GM20000 (cell line): Measurements from ENCODE around the gene MT1A.
A peak's percentile ranks its signal among the peaks of the same experiment; 100 is the strongest.

Experiments
- DNase-seq: peaks from one replicate; pipeline ENCODE4 v3.0.0; 2012; ENCODE audit warnings: low spot score
- TF ChIP-seq, protein P1 (sequence below): IDR thresholded peaks from 2 replicates; pipeline ENCODE4 v1.5.1; 2012; ENCODE audit warnings: mild to moderate bottlenecking, control low read depth; ENCODE audit errors: extremely low read depth, missing control alignments

MT1A gene

DNA sequence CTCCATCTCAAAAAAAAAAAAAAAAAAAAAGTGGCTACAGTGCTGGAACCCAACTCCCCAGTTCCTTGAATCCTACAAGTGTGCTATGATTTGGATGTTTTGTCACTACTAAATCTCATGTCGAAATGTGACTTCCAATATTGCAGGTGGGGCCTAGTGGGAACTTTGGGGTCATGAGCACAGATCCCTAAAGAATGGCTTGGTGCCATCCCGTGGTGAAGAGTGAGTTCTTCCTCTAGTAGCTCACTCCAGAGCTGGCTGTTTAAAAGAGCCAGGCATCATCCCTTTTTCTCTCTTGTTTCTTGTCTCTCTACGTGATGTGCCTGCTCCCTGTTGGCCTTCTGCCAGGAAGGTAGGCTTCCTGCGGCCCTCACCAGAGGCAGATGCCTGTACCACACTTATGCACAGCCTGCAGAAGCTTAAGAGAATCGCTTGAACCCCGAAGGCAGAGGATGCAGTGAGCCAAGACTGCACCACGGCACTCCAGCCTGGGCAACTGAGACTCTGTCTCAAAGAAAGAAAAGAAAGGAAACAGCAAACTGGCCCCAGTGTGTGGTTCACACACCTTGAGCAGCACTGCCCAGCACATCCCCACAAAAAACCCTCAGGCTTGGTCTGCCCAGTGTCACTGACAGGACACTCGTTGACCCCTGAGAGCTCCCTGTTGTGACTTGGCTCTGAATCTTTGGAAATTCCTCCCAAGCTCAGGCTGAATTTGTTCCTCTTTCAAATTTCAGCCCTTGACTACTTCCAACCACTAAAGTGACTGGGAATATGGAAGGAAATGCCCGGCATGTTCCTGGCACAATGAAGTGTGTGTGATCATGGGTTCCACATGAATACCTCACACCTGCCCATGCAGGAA lies 9.7 kb upstream of the MT1A start:
- DNase-seq = no peak
- TF ChIP-seq, protein P1, sequence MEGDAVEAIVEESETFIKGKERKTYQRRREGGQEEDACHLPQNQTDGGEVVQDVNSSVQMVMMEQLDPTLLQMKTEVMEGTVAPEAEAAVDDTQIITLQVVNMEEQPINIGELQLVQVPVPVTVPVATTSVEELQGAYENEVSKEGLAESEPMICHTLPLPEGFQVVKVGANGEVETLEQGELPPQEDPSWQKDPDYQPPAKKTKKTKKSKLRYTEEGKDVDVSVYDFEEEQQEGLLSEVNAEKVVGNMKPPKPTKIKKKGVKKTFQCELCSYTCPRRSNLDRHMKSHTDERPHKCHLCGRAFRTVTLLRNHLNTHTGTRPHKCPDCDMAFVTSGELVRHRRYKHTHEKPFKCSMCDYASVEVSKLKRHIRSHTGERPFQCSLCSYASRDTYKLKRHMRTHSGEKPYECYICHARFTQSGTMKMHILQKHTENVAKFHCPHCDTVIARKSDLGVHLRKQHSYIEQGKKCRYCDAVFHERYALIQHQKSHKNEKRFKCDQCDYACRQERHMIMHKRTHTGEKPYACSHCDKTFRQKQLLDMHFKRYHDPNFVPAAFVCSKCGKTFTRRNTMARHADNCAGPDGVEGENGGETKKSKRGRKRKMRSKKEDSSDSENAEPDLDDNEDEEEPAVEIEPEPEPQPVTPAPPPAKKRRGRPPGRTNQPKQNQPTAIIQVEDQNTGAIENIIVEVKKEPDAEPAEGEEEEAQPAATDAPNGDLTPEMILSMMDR = no peak

DNA sequence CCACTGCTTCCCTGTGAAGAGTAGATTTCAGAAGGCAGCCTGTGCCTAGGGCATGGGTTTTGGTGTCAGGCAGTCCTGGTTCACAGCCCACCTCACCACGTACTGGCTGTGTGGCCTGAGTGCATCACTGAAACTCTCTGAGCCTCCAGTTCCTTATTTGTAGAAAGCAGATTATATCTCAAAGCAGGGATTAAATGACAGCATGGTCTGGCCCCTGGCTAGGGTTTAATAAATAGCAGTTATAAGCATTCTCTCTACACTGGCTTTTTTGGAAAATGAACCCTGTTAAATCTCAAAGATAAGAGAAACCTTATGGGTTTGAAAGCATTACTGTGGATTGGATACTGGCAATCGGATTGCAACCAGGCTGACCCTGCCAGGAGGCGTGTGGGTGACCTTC lies 8.9 kb upstream of the MT1A start:
- DNase-seq = no peak

DNA sequence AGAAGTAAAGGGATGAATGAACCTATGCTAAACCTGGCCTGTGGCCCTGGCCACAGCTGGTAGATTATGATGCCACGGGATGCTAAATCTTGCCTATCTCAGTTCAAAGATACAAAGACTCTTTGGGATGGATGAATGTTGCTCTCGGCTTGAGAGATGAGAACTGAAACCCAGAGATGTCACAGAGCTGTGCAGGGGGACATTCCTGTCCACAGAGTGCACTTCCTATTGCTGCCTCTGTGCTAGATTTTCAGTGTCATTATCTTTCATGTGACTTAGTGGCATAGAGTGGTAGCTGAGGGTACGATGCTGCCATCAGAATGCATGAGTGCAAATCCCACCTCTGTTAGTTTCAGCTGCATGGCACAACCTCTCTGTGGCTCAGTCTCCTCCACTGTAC lies 8.3 kb upstream of the MT1A start:
- peak; percentile 84 for DNase-seq
- TF ChIP-seq, protein P1 = no peak

More for the DNA sequence above, 8.9 kb upstream of the MT1A start:
- TF ChIP-seq, protein P1 = no peak

DNA sequence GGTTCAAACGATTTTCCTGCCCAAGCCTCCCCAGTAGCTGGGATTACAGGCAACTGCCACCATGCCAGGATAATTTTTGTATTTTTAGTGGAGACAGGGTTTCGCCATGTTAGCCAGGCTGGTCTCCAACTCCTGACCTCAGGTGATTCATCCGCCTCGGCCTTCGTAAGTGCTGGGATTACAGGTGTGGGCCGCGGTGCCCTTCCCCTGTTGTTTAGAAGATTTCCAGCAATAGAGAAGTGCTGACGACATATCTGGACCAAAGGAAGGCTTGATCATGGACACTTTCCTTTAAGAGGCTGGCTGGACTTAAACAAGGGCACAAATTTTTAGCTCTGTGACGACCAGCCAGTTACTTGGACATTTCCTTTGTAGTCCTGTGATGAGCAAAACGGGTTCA lies 7.3 kb upstream of the MT1A start:
- DNase-seq = no peak
- TF ChIP-seq, protein P1 = no peak

DNA sequence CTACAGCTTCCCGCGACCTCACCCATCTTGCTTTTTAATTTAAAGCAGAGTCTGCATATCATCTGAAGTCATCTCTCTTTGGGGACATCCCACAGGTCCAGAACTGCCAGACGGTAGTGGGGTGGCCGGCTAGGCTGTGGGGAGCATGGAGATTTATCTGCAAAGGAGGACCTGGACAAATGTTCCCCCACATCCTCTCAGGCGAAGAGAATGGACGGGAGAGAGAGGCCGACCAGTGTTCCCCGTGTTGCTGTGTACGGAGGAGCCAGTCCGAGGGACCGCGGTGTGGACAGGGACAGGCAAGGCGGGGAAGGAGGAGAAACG lies 6.7 kb upstream of the MT1A start:
- DNase-seq = no peak
- TF ChIP-seq, protein P1 = no peak

DNA sequence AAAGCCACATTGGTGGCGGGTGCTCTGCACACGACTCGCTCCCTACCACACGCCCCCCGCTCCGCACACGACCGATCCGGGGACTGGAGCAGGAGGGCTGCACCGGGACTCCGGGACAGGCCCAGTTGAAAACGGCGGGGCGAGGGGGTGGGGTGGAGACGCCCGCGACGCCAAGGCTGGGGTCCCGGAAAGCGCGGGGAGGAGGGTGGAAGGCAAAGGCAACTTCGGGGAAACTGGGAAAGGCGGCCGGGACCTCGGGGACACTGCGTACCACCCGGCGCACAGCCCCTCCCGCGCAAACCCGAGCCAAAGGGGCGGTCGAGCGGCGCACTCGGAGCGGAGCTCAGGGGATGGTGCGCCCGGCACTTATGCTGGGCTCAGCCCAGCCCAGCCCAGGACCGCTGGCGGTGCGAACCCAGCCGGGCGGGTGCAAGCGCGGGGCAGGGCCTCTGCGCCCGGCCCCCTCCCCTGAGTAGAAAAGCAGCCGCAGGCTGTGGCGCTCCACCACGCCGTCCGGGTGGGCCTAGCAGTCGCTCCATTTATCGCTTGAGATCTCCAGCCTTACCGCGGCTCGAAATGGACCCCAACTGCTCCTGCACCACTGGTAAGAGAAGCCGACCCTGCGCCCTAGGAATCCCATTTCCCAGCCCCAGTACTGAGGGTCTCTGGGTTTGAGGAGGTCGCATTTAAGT lies 6.2 kb upstream of the MT1A start, which contains the start of gene MT1M:
MT1M (plus strand) TSS at position 504 of the 692 bp plus-strand sequence; CDS start at position 577, 73 bp downstream.
- TF ChIP-seq, protein P1 = no peak
- no peak for DNase-seq

DNA sequence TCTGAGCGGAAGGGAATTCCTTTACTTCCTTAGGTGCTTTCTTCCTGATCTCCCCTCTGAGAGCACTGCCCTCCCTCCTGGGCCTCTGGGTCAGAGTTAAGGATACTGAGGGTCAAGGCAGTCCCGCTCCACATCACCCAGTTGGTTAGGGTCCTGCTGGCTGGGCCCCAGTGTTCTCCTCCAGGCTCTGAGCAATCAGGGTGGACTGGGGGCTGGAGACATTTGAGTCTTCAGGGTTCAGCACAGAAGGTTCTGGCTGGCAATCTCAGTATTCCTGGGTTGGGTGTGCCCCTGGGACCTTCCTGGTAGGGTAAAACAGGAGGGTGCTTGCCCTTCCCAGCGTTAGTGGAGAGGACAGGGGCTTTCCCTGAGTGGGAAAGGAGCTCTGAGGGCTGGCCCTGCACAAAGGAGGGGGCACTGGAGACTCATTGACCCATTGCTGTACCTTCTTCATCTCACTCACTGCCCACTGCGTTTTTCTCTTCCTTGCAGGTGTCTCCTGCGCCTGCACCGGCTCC lies 5.6 kb upstream of the MT1A start:
- no peak for DNase-seq
- TF ChIP-seq, protein P1 = no peak
